Measurements from ENCODE around the gene TBCD.

The TBCD gene

DNA sequence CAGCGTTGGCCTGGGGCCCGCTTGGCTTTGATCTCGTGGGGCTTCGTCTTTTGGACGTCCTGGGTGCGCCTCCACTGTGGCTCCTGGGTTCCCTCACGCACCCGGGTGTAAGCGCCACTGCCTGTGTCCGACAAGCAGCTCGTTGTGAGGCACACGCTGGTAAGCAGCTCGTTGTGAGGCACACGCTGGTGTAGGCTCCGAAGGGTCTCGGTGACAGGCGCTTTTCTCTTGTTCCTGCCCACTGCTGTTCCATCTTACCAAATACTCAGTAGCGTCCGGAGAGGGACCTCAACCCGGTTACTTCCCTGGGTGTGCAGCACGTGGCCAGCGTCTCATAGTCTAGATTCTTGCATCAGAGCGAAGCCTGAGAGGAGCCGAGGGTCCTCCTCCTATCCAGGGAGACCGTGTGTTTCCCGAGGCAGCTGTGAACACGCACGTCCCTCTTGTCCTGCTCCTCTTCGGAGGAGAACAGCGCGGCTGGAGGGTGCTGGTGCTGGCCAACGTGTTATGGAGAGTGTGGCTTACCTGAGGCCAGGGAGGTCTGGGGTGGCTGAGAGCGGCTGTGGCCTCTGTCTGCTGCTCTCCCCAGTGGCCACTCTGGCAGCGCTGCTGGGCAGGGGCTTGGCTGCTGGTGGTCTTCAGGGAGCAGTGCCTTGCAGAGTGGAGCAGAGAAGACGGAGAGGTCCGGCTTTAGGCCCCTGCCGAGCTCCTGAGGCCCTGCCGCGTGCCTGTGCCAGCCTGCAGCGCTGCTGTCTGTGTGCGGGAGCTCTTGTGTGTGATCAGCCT is 120.1 kb downstream of the TBCD start:
- no peak for DNase-seq (ENCODE audit: low read depth)

DNA sequence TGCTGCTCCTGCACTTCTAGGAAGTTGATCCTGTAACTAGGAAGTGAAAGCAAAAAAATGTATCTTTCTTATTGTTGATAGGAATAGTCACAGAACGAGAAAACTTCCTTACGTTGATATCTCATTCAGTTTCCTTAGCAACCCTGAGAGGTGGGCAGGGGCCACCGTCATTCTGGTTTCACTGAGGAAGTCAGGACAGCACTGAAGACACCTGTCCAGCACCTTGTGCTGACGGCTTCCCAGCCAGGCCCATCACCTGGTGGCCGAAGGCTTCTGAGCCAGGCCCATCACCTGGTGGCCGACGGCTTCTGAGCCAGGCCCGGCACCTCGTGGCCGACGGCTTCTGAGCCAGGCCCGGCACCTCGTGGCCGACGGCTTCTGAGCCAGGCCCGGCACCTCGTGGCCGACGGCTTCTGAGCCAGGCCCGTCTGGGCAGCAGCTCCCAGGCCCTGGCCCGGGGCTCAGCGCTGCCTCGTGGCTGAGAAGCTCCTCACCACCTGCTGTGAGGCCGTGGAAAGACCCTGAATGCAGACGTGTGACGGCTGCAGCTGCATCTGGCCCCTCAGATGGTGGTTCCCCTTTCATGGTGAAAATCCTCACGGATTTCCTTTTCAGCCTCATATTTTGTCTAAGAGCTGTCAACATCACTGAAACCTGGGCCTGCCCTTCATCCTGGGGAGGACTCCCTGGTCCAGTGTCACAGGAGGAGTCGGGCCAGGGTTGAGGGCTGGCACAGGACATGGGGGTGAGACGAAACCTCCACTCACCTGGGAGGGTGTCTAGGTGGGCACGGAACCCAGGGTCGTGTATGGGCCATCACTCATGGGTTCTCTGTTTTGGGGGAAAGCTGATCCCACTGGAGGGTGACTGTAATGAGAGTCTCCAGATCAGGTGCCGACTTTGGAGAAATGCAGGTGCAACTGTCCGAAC is 121.0 kb downstream of the TBCD start:
- no peak for DNase-seq (ENCODE audit: low read depth)

DNA sequence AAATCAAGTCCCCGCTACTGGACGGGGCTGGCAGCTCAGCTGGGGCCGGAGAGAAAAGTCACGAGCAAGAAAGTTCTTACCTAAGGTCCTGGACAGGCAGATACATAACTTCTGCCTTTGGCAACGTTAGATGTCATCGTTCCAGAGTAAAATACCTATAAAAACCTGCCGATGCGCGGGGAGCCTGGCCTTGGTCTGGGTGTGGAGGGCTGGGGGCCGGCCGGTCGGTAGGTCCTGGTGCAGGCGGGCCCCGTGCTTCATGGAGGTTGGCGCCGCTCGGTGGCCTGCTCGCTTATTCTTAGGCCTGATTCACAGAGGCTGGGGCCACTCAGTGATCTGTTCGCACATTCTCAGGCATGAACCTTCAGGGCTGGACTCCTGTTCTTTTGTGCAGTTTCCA is 121.7 kb downstream of the TBCD start:
- no peak for DNase-seq (ENCODE audit: low read depth)

DNA sequence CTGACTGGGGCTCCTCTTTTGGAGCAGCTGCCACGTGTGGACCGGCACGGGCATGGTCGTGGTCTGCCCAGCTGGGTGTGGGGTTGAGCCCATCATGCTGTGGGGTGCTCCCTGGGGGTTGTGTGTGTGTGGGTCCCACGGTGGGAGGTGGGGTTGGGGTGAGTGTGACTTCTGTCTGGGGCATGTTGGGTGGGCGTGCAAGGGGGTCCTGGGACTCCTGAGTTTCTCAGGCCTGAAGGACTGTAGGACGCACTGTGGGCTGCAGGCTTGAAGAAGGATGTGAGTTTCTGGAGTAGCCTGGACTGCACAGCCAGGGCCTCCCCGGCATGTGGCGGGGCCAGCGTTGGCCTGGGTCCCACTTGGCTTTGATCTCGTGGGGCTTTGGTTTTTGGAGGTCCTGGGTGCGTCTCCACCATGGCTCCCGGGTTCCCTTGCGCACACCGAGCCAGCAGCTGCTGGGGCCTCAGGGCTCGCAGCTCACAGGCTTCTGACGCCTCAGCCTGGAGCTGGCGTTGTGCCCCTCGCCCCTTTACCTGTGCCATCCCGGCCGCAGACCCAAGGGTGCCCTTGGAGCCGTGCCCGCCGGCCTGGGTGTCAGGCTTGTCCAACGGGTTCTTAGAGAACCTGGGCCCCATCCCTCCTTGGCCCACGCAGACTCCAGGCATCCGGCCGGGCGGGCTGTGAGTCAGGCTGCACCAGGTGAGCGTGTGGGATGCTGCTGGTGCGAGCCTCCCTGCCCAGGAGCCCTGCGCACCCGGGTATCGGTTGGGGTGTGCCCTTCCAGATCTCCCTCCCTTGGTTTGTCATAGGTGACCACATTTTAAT is 122.4 kb downstream of the TBCD start:
- DNase-seq (ENCODE audit: low read depth), result no peak

DNA sequence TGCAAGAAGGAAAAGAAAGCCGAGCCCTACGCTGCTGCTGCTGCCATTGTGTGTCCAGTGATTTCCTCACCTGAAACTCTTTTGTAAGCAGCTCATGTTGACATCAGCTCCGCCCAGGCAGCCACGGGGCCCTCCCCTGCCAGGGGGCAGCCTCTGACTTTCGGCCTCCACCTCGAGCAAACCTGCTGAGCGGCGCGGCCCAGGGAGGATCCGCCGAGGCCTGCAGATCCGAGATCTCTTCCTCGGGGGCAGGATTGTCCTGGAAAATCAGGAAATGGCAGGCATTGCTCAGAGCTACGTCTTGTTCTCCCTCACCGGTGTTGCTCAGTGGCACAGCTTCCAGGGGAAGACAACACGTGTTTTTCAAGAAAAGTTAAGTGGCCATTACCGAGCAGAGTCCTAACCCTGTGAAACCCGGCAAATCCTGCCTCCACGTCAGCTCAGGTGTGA is 123.6 kb downstream of the TBCD start:
- no peak for DNase-seq (ENCODE audit: low read depth)

DNA sequence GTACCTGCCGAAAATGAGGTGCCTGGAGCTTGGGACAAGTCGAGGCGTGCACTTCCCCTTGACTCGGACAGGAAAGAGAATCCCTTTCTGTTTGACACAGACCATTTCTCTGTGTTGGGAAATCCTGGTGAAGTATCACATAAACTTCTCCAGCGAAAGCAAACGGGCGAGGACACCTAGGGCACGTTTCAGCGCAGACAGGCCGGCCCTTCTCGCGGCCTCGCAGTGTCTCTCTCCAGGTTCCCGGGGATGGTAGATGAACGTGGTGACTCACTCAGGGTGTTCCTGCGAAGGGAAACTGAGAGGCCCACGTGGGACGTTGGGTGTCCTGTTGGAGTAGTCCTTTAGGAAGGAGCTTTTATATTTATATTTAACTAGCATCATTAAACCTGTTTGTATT is 124.3 kb downstream of the TBCD start:
- peak; percentile 41 for DNase-seq (ENCODE audit: low read depth)

DNA sequence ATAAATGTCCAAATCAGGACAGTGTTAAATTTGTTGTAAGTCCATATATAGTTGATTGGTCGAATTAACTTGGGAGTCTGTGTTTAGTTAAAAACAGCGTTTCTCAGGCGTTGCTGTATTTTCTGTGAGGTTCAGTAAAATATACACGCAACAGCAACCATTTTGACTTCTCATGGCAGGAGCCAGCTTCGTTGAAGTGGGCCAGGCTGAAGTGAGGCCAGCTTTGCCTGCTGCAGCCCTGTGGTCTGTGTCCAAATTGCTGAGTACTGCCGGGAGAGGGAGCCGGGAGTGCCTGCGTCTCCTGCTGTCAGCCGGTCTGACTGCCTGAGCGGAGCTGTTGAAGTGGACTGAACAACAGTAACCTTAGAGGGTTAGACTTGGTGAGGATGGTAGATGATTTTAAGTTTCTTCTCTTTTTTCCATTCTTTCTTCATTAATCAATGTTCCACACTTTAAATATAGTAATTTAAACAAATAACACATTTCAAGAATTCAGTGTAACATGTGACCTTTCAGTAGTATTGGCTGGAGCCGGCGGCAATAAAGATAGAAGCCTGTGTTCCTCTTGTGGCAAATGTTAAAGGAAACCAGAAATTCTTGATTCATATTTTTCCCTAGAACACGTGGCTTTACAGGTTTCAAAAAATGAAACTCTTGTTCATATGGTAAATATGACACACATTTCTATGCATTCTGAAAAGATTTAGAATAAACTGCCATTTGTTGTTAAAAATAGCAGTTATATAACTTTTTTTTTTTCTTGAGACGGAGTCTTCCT is 124.9 kb downstream of the TBCD start:
- DNase-seq (ENCODE audit: low read depth), result peak; percentile 87

DNA sequence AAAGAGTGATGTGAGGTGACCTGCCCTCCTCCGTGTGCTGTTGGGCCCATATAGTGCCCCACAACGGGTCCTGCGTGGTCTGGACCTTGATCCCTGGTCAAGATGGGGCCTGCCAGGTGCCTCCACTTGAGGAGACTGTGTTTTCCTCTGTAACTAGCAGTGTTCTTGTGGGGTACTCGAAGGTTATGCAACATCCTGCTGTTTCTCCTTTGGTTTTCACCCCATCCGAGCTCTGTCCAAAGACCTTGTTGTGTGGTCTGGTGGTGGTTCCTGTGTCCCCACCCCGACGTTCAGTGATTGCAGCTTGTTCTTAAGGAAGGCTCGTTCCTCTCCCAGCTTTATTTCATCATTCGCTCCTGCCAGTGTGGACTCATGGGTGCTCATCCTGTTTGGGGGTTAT is 126.7 kb downstream of the TBCD start:
- no peak for DNase-seq (ENCODE audit: low read depth)

DNA sequence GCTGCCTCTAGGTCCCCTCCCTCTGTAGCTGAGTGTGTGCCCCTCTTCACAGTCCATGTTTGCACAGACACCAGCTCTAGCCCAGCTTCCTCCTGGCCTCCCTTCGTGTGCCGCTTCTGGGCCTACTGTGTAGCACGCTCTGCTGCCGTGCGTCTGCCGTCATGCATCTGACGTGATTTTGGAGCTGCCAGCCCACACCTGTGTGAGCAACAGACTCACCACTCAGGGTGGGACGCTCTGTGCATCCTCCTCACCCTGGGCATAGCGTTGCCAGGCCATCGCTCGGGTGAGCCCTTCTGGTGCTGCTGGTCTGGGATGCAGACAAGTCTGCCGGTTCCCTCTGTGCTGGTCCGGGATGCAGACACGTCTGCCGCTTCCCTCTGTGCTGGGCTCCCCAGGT is 127.4 kb downstream of the TBCD start:
- DNase-seq (ENCODE audit: low read depth), result no peak

DNA sequence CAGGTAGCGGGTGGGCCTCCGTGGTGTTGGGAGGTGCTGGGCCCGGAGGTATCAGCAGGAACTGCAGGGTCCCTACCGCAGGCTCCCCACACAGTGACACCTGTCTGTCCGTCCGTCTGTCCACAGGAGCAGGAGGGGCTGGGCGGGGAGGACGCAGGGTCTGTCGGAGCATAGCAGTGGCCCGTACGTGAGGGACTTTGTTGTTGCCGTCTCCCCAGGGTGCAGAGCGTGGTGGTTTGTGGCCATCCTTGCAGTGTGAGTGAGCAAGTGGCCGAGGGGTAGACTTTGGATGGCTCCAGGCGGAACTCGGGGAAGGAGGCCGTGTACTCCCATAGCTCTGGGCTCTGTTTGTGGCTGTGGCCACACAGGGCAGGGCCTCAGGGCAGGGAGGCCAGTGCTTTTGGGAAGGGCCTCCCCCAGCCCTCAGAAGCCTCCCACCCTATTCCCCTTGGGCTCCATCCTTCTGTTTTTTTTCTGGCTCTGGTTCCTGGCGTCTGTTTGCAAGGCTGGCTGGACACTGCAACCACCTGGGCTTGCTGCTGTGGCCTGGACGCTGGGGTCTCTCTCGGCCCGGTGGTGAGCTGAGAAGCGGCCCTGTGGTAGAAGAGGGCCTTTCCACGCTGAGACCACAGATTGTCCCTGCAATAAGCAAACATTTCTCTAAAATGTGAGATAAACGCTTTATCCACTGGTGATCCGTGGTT is 128.9 kb downstream of the TBCD start:
- DNase-seq (ENCODE audit: low read depth), result no peak

DNA sequence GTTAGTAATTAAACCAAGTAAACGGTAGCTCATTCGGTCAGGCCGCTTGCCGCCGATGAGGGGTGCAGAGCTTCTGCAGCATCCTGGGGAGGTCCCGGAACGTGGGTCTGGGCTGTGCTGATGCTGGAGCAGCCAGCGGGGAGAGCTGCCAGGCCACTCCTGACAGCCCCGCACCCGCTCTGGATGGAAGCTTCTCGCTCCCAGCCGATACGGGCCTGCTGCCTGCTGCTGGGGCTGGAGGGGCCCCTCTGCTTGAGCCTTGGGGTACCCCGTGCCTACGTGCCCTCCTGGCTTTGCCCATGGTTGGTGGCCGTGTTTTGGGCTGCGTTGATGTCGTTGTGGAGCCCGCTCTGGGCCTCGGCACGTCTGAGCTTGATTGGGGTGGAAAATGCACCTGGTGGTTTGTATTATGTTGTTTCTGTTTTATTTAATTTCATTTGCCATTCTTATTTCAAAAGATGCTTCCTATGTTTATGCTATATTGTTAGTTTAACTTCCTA is 129.5 kb downstream of the TBCD start:
- DNase-seq (ENCODE audit: low read depth), result no peak

DNA sequence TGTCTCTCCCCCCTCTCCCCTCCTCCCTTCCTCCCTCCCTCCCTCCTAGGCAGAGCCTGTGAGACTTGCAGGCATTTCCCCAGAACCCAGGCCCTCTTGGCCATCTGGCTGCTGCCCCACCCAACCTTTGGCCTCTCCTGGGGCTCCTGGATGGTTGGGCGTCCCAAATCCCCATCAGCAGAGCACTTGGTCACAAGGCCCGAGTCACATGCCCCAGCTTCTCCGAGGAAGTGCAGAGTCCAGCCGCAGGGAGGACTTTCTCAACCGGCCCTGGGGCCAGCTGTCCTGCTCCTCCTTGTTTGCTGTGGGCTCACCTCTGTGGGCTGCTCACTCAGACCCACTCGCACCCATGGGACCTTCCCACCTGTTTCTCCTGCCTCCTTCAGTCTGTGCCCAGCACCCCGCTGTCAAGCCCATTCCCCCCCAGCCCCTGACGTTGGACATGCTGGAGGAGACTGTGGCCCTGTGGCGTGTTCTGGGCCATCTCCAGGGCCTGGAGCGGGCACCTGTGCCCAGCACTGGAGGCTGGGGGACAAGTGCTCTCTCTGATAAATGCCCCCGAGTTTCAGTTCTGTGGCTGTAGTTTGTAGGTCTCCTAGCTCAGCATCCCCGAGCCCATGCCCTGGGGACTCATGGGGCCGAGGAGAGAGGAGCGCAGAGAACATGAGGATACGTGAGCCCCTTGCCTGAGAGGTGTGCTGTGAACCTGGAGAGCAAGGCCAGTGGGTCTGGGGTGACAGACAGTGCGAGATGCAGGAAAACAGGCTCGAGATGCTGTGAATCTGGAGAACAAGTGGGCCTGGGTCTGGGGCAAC is 130.2 kb downstream of the TBCD start:
- peak; percentile 19 for DNase-seq (ENCODE audit: low read depth)

DNA sequence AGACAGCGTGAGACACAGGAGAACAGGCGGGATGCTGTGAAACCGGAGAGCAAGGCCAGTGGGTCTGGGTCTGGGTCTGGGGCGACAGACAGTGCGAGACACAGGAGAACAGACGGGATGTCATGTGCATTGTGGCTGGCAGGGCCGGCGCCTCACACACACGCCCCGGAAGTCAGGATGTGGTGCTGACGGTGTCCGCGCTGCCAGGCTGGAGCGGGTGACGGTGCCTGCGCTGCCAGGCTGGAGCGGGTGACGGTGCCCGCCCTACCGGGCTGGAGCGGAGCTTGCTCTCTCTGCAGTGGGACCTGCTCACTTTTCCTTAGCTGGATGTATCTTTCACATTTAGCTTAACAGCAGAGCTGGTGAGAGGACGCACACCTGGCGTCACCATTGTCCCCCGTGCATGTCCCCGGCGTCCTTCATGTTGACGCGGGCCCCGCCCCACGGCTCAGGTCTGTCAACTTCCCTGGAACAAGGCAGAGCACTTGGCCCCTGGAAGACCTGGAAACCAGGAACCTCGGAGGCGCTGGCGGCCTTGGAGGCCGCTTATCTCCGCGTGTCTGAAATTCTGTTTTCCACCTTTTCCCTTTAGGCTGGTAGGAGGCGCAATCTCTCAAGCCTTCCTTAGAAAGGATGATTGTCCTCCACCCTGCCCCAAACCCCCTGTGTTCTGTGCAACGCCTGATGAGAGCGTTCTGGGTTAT is 131.0 kb downstream of the TBCD start:
- no peak for DNase-seq (ENCODE audit: low read depth)

DNA sequence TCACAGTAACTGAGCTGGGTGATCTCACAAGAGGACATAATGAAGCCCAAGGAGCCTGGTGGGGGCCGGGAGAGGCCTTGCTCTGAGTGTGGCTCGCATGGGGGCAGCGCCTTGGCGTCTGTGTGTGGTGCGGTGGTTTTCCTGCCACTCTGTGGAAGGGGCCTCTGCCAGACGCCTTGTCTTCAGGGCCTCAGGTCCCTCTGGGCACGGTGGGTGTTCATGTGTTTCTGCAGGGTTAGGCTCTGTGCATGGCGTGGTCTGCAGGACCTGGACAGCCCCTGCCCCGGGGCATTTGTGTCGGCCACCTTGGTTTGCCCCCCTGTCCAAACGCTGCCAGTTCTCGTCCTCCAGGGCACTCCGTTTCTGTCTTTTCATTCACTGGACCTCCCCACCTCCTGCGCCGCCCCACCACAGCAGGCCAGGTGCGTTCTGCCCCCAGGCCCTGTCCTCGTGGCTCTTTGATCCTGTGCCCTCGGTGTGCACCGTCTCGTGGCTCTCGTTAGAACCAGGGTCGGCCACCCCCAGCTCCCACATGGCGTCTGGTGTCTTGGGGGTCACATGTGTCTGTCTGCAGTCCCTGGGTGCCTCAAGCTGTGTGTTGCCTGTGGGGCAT is 131.7 kb downstream of the TBCD start:
- DNase-seq (ENCODE audit: low read depth), result no peak

DNA sequence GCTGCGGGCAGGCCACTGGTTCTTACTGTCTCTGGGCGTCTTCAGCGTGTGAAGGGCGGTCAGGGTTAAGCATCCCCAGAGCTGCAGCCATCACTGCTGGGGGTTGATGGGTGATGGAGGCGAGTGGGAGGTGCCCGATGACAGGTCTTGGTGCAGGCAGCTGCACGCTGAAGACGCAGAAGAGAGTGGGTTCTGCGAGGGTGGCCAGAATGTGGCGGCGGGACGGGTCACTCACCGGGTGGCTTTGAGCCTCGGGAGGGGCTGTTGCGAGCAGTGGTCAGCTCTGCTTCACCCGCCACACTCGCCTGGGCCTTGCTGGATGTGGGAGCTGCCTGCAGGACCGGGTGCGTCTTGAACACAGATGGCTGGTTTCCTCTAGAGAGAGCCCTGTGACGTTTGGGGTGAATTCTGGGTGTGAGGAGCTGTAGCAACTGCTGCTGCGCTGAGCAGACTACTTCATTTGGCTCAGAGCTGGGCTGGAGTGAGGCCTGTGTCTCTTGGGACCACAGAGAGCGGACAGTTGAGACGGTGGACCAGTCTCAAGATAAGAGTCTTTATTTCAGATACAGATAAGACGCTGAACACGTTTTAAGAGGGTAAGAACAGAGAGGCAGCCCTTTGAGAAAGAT is 132.6 kb downstream of the TBCD start:
- no peak for DNase-seq (ENCODE audit: low read depth)

DNA sequence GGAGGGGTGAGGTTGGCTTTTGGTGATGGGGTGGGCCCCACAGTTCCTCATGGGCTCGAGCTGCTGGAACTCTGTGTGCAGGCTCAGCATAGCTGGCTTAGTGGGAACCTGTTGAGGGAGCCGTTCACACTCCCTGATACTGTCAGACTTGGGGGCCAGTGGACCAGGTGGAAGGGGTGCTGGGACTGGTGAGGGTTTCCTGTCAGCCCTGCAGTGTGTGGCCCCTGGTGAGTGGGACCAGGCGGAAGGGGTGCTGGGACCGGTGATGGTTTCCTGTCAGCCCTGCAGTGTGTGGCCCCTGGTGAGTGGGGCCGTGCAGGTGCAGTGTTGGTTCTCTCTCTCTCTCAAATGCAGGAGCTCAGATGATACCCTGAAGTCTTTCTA is 133.1 kb downstream of the TBCD start:
- DNase-seq (ENCODE audit: low read depth), result no peak

DNA sequence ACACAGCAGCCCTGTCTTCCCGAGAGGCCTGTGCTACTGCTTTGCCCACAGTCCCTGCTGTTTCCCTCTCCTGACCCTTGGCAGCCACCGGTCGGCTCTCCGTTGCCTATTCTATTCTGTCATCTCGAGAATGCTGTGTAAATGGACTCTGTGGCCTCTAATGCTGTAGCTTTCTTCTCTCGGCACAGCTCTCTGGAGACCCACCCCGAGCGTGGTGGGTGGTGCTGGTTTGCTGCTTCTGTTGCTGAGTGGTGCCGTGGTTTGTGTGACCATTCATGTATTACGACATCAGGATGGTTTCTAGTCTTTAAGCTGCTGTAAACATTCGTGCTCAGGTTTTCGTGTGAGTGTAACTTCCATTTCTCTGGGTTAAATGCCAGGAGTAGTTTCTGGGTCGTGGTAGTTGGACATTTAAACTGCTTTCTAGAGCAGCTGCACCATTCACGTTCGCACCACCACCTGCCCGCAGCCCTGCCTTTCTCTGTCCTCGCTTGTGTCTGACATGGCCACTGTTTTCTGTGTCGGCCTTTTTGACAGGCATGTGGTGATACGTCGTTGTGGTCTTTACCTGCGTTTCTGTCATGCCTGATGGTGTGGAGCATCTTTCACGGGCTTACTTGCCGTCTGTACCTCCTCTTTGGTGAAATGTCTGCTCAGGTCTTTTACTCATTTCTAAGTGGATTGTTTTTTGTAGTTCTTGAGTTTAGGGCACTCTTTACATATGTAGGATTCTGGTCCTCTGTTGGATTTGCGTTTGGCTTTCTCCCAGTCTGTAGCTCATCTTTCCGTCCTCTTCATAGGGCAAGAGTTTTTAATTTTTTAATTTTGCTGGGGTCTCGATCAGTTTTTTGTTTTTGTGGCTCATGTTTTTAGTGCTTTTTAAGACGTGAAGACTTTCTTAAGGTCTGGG is 135.6 kb downstream of the TBCD start:
- peak; percentile 17 for DNase-seq (ENCODE audit: low read depth)
